HG02981 (cell line): ENCODE data around the gene POLG.

ENCODE experiments used
- ATAC-seq: cut with Tn5 transposase; IDR thresholded peaks from one replicate; pipeline ENCODE4 v1.9.1; 2021; ENCODE audit warnings: mild to moderate bottlenecking, moderate library complexity; ENCODE audit not compliant: unreplicated experiment

Gene POLG

DNA sequence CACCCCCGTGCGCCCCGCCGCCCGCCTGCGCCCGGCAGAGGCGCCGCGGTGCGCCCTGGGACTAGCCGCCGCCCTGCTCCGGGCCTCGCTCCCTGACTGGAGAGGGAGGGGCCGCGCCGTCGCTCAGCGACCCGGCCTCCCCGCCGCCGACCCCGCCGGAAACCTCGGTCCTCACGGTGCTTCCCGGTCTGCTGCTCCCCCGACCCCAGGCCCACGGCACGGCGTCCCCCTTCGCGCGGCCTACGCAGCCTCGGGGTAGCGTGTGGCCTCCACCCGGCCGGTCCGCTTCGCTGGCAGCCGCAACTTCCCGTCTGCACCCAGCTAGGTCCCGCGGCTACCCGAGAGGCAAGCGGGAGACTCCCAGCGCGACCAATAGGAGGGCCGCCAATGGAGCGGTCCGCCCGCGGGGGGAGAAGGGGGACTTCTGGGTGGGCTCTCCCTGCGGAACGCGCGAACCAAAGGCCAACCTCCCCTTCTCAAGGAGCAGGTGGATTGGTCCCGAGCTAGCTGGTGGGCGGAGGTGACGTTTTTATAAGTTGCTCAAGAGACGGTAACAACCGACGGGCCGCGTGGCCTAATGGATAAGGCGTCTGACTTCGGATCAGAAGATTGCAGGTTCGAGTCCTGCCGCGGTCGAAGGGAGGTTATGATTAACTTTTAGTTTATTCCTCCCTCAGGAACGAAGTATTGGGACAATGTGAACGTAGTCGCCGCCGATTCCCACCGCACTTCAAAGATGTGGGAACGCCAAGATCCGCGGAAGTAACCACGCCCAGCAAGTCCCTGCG lies at the start of gene POLG:
TSS of gene POLG (minus strand) at position 315 of the 788 bp plus-strand sequence. CDS start 1,070 bp downstream, outside the sequence.
- ATAC-seq, result peak; percentile 85

DNA sequence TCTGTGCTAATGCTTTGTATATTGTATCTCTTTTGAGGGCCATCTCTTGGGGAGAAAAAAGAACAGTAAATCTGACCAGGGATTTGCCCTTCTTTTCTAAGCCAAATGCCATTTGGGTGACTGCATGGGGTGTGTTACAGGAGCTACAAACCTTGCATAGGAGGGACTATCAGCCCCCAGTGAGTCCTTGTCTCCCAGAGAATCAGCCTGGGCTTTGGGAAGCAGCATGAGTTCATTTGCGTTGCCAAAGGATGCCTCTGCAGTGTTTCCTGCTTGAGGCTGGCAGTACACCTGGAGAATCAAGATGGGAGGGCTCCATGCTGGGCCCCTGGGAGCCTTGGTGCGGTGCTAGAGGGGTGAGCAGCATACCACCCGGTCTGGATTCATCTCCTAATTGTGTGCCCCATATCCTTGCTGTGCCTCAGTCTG lies 49.6 kb upstream of the POLG start:
- no peak for ATAC-seq

DNA sequence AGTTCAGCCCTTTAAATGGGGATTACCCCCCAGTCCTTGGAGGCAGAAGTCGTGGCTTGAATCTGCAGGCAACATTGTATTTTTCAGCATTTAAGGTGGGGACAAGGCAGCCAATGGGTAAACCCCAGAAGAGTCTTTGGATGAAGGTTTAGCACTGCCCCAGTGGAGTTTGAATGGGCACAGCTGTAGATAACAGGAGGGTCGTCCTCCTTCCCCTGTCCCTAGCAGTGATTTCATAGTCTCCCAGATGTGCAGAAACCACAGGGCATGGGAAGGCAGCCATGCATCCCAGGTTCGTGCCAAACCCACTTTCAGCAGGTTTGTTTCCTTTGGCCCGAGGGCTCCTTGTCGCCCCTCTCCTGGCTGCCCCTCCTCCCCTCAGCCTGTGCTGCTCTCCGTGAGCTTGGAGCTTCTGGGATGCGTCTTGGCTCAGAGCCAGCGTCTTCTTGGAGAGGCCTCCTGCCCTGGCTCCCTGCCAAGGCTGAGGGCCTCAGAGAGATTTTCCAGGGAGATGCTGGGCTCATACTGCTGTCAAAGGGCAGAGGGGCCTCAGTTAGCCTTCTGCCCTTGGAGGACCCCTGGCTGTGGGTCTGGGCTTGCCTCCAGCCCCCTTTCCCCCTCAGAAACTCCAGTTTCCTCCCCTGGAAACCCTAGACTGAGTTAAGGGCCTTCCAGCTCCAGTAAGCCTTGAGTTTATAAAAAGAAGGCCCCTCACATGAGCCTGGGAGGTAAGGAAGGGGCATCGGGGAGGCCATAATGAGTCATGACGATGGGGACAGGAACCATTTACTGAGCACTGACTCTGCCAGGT lies 48.9 kb upstream of the POLG start:
- ATAC-seq, result no peak

DNA sequence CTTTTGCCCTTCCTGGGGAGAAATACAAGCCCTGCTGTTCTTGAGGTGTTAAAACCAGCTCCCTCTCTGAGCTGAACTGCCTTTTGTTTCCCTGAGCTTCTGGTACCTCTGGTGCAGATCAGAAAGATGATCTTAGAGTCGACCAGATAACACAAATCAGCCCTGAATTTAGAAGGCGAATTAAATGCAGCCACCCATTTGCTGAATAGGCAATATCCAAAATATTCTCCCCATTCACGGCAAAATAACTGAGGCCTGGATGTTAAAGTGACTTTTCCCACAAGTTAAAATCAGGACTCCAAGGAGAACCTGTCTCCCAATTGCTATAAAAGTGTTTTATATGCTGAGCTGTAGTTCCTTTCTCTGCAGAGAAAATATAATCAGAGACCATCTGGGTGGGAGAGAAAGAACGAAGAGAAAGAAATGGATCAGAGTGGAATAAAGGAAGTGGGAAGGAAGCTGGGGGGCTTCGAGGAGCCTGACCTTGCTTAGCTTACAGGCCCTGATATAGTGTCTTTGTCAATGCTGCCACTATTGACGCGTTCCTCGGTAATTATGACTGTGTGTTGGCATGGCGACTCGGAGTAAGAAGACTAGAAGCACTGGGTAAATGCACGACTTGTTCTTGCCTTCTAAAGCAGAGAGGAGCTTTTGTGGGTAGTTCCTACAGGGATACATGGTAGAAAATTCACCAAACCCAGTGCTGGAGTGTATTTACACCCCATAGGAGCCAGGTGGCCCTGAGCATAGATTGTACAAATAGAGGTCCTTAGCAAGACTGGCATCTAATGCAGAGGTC lies 47.5 kb upstream of the POLG start:
- no peak for ATAC-seq

DNA sequence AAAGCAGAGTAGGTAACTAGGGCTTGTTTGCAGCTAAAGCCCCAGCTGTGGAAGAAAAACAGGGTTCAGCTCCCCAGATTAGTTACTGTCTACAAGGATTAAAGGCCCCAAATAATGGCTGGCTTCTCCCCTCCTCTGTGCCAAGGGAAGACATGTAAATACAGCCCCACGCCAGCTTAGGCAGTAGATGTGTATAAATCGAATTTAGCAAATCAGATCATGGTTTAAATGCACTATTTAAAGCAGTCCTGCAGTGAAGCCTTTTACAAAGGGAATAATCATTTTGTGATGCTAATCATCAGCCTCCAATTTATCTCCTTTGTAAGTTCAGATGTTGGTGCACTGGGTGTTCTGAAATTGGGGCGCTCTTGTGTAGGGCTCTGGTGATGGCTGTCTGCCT lies 46.7 kb upstream of the POLG start:
- no peak for ATAC-seq

DNA sequence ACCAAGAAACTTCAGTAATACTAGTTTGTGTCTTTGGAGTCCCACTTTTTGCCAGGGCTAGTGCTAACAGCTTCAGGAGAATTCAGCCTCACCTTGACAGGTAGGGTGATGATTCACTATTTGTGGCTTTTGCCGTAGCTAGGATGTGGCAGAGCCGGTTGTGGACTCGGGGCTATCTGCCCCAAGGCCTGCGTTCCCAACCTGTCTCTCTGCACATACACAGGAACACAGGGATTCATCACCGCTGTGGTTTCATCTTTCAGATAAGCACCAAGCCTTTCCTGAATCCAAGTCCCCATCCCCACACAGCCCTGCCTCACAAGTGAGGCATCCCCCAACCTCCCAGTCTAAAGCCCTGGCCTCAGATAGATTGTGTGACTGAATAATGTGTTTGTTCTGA lies 45.2 kb upstream of the POLG start:
- no peak for ATAC-seq

DNA sequence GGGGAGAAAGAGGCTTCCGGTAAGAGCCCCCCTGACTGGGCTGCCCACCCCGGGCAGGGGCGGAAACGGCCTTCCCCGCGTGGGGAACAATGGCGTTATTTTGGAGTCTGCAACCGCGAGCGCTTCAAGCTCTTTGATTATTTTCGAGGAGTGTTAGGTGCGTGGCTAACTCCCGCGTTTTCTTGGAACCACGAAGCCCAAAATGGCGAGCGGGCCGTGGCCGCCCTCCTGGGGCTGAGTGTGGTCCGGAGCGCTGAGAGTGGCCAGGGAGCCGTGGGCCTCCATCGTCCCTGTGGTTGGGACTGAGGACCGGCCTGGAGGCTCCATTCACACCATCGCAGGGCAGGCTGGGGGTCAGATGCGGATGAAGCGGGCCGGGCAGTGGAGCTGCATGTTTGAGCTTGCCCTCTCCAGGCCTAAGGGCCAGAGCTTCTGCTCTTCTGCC lies 44.6 kb upstream of the POLG start:
- ATAC-seq, result no peak

DNA sequence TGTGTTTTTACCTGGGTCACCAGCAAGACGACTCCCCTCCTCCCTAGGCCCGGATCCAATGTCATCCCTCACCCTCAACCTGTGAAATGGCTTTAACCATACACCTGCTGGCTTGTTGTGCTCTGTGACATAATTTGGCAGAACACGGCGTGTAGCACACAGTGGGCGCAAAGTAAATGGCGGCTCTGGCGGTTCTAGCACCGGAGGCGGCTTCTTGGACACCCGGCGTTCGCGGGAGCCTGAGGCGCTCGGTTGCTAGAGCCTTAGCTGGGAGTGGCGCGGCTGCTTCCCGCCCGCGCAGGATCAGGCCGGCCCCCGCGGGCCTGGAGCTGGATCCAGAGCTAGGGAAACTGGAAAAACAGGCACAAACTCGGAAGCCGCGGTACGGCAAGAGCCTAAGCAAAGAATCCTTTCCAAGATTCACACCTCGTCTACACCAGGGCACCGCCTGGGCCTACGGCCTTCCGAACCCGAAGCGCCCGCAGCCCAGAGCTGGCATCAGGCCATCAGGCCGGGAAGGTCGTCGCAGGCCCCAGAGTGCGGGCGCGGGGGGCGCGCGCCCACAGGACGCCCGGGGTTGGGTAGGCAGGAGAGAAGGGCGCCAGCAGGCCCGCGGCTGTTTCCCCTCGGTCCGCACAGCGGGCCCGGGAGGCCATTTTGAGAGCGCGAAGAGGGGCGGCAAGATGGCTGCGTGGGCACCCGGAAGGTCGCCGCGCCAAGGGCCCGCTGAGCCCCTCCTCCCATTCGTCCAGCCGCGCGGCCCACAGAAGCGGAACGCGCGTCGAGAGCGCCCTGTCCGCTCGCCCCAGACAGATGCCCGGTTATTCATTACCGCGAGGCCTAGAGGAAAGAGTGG lies 43.9 kb upstream of the POLG start:
- ATAC-seq, result no peak

DNA sequence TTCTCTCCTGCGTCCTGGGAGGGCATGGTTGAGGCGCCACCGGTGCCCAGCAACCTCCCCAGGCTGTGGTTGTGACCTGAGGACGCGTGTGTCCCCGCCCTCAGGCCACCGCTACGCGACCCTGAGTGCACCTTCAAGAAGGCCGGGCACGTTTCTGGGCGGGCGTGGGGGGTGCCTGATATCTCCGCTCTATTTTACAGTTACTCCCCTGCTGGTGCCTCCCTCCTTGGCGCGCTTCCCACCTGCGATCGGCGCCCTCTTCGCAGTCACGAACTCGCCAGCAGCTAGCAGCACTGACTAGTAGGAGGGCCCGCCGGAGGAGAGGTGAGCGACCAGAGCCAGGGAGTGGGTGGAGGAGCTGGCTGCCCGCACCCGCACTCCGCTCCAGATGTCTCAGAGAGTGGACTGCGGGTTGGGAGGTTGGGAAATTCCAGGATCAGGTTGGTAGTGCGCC lies 43.2 kb upstream of the POLG start:
- no peak for ATAC-seq

DNA sequence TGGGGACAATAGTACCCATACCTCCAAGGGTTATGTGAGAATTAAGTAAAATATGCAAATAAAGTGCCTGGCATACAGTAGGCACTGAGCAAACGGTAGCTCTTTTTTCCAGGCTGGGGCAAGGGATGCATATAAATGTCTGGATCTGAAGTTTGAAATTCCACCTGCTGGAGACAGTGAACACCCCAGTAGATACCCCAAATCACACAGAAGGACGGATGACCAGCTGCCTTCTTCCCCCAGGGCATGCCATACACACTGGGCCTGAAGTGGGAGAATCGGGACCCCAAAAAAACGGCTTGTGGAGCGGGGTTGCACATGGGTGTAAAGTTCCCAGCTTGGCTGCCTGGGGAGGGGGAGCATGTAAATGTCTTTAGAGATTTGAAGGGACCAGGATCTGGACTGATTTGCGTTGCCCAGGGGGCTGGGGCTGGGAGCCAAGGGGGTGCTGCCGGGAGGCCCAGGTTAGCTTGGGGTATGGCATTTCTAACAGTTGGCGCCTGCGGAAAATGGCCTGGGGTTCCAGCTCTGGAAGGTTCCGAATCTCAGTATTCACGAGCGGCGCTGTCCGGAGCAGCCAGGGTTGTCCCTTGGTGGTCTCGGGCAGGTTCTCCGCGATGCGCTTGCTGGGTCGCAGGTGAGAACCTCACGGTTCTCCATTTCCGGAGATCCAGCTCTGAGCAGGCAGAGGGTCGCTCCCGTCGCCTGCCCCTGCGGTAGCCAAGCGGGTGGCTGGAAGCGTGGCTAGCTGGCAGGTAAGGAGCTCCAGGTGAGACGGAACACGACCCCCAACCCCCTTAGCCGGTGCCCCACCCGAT lies 42.6 kb upstream of the POLG start:
- ATAC-seq, result no peak

DNA sequence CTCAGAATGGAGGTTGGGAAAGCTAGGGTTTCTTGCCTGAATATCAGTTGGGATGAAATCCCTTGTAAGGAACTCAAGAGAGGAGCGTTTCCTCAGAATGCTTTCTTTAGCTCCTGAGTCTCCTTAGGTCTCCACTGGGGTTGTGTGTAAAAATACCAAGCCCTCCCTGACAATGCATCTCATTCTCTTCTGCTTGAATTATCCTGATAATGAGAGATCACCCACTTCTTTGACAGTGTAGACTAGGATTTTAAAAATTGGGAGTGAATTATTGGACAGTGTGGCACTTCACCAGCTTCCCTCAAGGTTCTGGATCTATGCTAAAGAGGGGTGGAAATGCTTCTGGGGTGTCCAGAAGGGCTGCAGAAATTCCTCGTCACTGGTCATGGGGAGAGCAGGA lies 41.8 kb upstream of the POLG start:
- no peak for ATAC-seq

DNA sequence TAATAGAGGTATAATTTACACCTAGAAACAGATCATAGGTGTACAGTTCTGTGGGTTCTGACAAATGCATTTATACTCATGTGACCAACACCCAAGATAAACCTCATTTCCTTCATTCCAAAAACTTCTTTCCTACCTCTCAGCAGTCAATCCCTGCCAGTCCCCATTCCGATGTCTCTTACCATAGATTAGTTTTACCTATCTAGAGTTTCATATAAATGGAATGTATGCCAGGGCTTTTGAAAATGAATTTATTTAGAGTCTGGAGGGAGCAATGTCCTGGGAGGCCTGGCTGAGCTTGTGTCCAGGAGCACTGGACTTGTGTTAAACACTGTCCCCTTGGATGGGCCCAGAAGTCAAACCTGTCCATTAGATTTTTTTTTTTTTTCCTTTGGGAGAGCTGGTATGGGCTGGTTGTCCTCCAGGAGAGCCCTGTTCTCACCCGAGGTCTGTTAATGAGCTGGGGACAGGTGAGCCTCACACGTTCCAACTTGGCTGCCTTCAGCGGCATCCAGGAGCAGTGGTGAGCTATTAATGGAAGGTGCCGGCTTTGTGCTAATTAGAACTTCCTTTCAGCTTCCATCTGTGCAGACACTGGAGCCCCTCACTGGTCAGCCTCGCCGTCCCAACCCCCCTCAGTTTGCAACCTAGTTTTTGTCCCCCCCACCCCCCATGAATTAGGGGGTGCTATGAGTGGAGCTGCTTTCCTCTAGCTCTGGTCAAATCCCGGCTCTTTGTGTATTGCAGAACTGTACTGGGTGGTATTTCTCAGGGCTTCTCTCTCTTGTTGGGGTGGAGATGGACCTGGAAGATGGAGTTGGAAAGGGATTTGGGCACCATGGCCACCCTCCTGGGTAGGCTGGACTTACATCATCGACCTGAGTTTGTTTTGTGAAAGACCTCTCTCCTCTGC lies 40.7 kb upstream of the POLG start:
- ATAC-seq, result no peak

DNA sequence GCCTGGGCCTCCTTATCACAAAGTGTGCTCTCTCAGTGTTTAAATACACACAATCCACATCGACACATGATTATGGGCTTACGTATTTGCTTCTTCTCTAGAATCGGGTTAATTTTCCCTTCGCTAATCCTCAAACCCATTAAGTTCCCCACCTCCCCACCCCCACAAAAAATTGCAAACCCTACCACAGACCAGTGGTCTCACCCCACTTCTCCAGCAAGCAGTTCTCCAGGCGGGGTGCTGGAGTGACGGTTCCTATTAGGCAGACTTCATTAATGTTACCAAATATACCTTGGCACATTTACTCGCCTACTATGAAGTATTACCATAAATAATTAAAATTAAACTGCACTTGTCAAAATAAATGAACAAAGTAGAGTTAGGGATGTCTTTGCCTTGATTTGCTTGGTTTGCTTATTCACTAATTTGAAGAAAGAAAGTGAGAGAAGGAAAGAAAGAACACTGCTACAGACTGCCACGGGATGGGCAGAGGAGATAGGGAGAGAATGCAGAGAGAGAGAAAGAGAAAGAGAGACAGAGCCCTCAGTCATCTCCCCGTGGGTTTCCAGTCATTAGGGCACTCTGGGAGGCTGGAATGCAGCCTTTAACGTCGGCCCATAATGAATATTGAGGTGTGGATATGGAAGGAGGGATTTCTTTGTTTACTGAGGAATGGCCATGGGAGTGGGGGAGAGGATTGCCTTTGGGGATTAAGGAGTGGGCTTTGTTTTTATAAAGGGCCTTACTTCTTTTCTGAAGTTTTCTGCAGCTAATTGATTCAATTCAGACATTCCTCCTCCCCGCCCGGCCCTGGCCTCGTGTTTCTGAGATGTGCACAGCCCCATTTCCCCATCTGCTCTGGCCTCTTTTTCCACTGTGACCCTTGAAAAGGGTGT lies 39.7 kb upstream of the POLG start:
- no peak for ATAC-seq

DNA sequence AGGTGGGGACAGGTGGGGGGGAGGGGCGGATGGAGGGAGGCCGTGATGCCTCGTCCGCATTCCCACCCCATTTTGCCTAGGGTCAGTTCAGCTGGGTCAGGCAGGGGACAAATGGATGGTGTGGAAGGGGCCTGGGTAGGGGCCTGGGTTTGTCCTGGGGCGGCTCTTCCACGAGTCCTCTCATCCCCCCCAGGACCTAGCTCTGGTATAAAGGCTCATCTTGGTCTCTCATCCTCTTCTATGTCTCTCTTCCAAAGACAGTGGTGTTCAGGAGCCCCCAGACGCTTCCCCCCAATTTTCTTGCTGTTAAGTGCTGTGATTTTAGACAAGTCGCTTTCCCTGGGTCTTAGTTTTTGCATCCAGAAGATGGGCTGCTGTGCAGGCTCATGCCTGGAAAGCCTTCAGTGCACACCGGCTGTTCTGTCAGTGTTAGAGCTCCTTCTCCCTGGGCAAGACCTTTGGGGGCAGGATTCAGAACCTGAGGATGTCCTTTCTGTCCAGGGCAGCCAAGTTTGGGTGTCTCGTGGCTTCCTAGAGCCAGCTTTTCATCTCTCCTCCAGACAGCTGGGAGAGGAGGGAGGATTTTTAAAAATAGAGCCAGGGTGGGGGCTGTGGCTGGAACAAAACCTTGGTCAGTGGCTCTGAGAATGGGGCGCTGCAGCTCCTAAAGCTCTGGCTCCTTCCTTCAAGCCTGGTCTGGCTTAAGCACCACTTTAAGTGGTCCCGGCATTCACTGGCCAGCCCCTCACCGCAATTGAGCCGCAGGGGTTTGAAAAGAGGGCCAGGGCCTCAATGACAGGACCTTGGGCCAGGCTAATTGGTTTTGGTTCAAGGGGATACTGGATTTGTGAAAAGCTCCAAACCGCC lies 37.7 kb upstream of the POLG start:
- no peak for ATAC-seq

DNA sequence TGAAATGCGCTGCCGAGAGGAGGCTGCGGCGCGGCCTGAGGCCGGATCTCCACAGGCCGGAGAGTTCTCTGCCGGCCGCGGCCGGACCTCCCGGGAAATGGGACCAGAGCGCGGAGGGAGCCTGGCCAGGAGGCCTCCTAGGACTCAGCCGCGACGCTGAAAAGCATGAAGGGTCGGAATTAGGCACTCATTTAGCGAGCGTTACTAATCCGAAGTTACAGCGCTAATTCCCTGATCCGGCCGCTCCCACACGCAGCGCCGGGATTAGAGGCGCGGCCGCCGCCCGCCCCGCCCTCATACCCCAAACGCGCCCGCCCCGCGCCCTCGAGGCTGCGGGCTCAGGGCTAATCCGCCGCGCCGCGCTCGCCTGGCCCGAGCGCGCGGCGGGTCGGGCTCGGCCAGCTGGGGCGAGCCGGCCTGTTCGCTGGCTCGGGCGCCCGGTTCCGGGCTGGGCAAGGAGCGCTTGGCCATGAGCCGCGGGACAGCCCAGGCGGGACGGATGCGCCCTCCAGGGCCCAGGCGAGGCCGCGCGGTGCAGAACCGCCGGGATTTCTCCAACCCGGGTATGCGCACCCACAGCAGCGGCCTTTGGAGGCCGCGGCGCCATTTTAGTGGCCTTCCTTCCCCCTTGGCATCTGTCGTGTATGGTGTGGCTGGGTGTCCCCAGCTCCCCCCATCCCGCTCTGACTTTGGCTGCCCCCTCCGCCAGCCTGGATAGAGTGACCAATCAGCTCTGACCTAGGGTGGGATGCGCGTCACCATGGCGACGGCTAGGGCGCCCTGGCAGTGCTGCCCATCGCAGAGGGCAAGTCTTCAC lies 36.8 kb upstream of the POLG start:
- ATAC-seq, result no peak

DNA sequence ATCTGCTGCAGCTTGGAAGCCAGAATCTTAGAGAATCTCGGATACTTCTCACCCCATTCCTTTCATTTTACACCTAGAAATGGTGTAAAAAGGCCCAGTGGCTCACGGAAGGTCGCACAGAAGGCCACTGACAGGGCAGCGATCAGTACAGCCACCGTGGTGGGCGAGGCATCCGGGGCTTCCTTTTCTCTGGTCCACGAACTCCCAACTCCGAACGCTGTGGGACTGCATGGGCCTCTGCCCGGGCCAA lies 36.3 kb upstream of the POLG start:
- no peak for ATAC-seq
